A549 treated with dexamethasone at 1 μM for 4 hours (cell line): ENCODE results near the gene MSRB2. TPM values are rescaled to one million over a fixed set of nuclear protein-coding genes. Genes with fewer than 3 reads are reported as not detected.

ENCODE experiments used
- total RNA-seq: library from RNA; stranded (reverse); fragments of 200-300 nt; extraction: Qiagen RNA extraction; gene quantifications from 5 replicates; pipeline ENCODE4 v1.2.3, GENCODE V29; 2022

Gene MSRB2
- 11.0 to 12.5 TPM (median 11.5 TPM) in 5 replicates for total RNA-seq

DNA sequence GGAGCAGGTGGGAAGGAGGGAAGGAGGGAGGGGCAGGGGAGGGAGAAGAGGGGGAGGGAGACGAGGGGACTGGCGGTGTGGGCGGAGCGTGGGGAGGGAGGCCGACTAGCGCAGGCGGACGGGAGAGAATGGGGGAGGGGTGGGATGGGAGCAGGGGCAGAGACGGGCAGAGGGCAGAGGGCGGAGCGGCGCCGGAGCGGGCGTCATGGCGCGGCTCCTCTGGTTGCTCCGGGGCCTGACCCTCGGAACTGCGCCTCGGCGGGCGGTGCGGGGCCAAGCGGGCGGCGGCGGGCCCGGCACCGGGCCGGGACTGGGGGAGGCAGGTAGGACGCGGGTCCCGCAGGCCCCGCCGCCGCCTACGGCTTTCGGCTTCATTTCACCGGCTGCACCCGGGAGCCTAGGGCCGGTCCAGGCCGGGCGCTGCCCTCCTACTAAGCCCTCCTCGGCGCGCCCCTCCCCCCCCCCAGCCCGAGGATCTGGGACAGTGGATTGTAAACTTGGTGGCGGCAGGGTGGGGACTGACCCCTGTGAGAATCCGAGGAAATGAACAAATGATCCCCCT, at the start of gene MSRB2:
Gene MSRB2, plus strand, starts transcription at position 176 of the 562 bp plus-strand sequence. Its CDS starts 30 bp downstream, at position 206.

Other genes starting within 250 kb of the MSRB2 start
- 0.63 to 1.0 TPM (median 0.89 TPM) in 5 replicates for gene ARMC3, start 167.5 kb upstream of the MSRB2 start, total RNA-seq
- gene PTF1A, start 96.7 kb downstream of the MSRB2 start, total RNA-seq, result not detected in 5 replicates
- 0.06 to 0.09 TPM (median 0.07 TPM) in 3 of 5 replicates, not detected in the others for gene C10orf67, start 249.2 kb downstream of the MSRB2 start, total RNA-seq